Prostate gland (tissue), 2 donors: Measurements from ENCODE around the gene ACD.

ENCODE experiments used
- CTCF ChIP-seq, 4 experiments: fragments of 200-600 bp in 2 of 4; fragments of 450-650 bp in 2 of 4; sonication (generic) in 2 of 4; IDR thresholded peaks; 1 replicate in 3 of 4; 2 replicates in 1 of 4; pipeline ENCODE4 v1.5.1; 2016 to 2019; ENCODE audit warnings: antibody characterized with exemption in 4 of 4, mild to moderate bottlenecking in 2 of 4, moderate library complexity in 2 of 4
- POLR2A ChIP-seq: fragments of 450-650 bp; IDR thresholded peaks from one replicate; pipeline ENCODE4 v1.6.1; 2016; ENCODE audit warnings: antibody characterized with exemption, mild to moderate bottlenecking

DNA sequence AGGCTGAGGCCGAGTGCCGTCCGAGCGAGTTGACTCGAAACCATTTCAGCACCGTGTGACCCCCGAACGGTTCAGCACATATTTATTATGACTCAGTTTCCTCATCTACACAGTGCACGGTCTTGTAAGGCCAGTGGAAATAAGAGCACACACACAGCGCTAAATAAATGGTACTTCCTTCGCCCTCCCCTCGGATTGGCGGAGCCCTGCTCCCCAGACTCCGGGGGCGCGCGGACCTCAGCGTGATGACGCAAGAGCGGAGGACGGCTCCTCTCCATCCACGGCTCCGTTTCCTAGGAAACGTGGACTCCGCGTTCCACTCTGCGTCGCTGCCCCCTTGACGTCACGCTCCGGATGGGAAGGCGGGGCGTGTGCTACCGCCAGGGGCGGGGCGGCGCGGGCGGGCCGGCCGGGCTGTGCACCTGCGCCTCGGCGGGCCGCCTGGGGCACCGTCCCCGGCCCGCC lies 536 bp upstream of the ACD start, which contains the start of gene PARD6A:
- TF ChIP-seq POLR2A: no peak
- TF ChIP-seq CTCF (IDR thresholded peaks at IDR 0.05): peak in 2 of 4 experiments; percentile 39 to 43
